HEK293 (cell line): ENCODE results near the gene CDK5.
A peak's percentile ranks its signal among the peaks of the same experiment; 100 is the strongest.

ENCODE experiments used
- IKZF3 ChIP-seq: fragments of 450-650 bp; IDR thresholded peaks from 2 replicates; pipeline ENCODE4 v1.5.0; 2018; ENCODE audit warnings: missing biosample characterization, mild to moderate bottlenecking, missing genetic modification characterization, moderate library complexity
- REPIN1 ChIP-seq: fragments of 450-650 bp; formaldehyde crosslinking; IDR thresholded peaks from 2 replicates; pipeline ENCODE4 v1.5.1; 2017; ENCODE audit warnings: missing biosample characterization, missing genetic modification characterization, low read depth
- SCRT1 ChIP-seq: fragments of 450-650 bp; formaldehyde crosslinking; IDR thresholded peaks from 2 replicates; pipeline ENCODE4 v1.5.1; 2016; ENCODE audit warnings: missing biosample characterization, missing genetic modification characterization, borderline replicate concordance
- ZFP41 ChIP-seq: fragments of 450-650 bp; formaldehyde crosslinking; IDR thresholded peaks from 2 replicates; pipeline ENCODE4 v1.5.1; 2016; ENCODE audit warnings: missing biosample characterization, missing genetic modification characterization, borderline replicate concordance
- ZNF121 ChIP-seq: fragments of 450-650 bp; formaldehyde crosslinking; IDR thresholded peaks from 2 replicates; pipeline ENCODE4 v1.5.1; 2016; ENCODE audit warnings: missing biosample characterization, missing genetic modification characterization
- ZNF19 ChIP-seq: fragments of 450-650 bp; formaldehyde crosslinking; IDR thresholded peaks from 2 replicates; pipeline ENCODE4; 2016; ENCODE audit warnings: missing biosample characterization, missing genetic modification characterization, low read depth
- ZNF2 ChIP-seq: fragments of 450-650 bp; formaldehyde crosslinking; IDR thresholded peaks from 2 replicates; pipeline ENCODE4 v1.5.1; 2016; ENCODE audit warnings: missing biosample characterization, missing genetic modification characterization
- ZNF311 ChIP-seq: fragments of 450-650 bp; formaldehyde crosslinking; IDR thresholded peaks from 2 replicates; pipeline ENCODE4 v1.5.1; 2017; ENCODE audit warnings: missing biosample characterization, missing genetic modification characterization, borderline replicate concordance
- ZNF335 ChIP-seq: fragments of 450-650 bp; formaldehyde crosslinking; conservative IDR thresholded peaks from 2 replicates; pipeline ENCODE4 v1.5.1; 2016; ENCODE audit warnings: missing biosample characterization, missing genetic modification characterization
- ZNF423 ChIP-seq: fragments of 450-650 bp; formaldehyde crosslinking; IDR thresholded peaks from 2 replicates; pipeline ENCODE4 v1.5.1; 2016; ENCODE audit warnings: missing biosample characterization, missing genetic modification characterization
- ZNF426 ChIP-seq: fragments of 450-650 bp; formaldehyde crosslinking; IDR thresholded peaks from 2 replicates; pipeline ENCODE4 v1.5.1; 2017; ENCODE audit warnings: missing biosample characterization, missing genetic modification characterization, mild to moderate bottlenecking, inconsistent platforms, moderate library complexity
- ZNF501 ChIP-seq: fragments of 450-650 bp; formaldehyde crosslinking; IDR thresholded peaks from 2 replicates; pipeline ENCODE4 v1.5.1; 2016; ENCODE audit warnings: missing biosample characterization, missing genetic modification characterization
- ZNF544 ChIP-seq: fragments of 450-650 bp; formaldehyde crosslinking; IDR thresholded peaks from 2 replicates; pipeline ENCODE4 v1.5.0; 2017; ENCODE audit warnings: missing biosample characterization, missing genetic modification characterization
- ZNF560 ChIP-seq: fragments of 450-650 bp; formaldehyde crosslinking; IDR thresholded peaks from 2 replicates; pipeline ENCODE4 v1.5.1; 2017; ENCODE audit warnings: missing biosample characterization, missing genetic modification characterization, borderline replicate concordance
- ZNF600 ChIP-seq: fragments of 450-650 bp; formaldehyde crosslinking; IDR thresholded peaks from 2 replicates; pipeline ENCODE4 v1.5.1; 2016; ENCODE audit warnings: missing biosample characterization, missing genetic modification characterization
- ZNF747 ChIP-seq: fragments of 450-650 bp; formaldehyde crosslinking; IDR thresholded peaks from 2 replicates; pipeline ENCODE4 v1.5.1; 2016; ENCODE audit warnings: missing biosample characterization, missing genetic modification characterization
- ZNF843 ChIP-seq: fragments of 450-650 bp; formaldehyde crosslinking; IDR thresholded peaks from 2 replicates; pipeline ENCODE4 v1.5.1; 2016; ENCODE audit warnings: missing biosample characterization, missing genetic modification characterization
- ZXDB ChIP-seq: fragments of 450-650 bp; formaldehyde crosslinking; IDR thresholded peaks from 2 replicates; pipeline ENCODE4 v1.5.1; 2016; ENCODE audit warnings: missing biosample characterization, missing genetic modification characterization
- TF ChIP-seq, protein P1 (sequence below): fragments of 450-650 bp; formaldehyde crosslinking; IDR thresholded peaks from 2 replicates; pipeline ENCODE4 v1.5.1; 2016; ENCODE audit warnings: missing biosample characterization, missing genetic modification characterization
- TF ChIP-seq, protein P2 (sequence below): fragments of 450-650 bp; formaldehyde crosslinking; IDR thresholded peaks from 2 replicates; pipeline ENCODE4 v1.5.1; 2016; ENCODE audit warnings: missing biosample characterization, missing genetic modification characterization
- TF ChIP-seq, protein P3 (sequence below): fragments of 450-650 bp; formaldehyde crosslinking; IDR thresholded peaks from 2 replicates; pipeline ENCODE4 v1.5.1; 2016; ENCODE audit warnings: missing biosample characterization, missing genetic modification characterization
- TF ChIP-seq, protein P4 (sequence below): fragments of 450-650 bp; formaldehyde crosslinking; IDR thresholded peaks from 2 replicates; pipeline ENCODE4 v1.5.1; 2016; ENCODE audit warnings: missing biosample characterization, missing genetic modification characterization
- TF ChIP-seq, protein P5 (sequence below): fragments of 450-650 bp; formaldehyde crosslinking; conservative IDR thresholded peaks from 2 replicates; pipeline ENCODE4 v1.5.1; 2016; ENCODE audit warnings: low read depth, missing biosample characterization, missing genetic modification characterization
- TF ChIP-seq, protein P6 (sequence below): fragments of 450-650 bp; formaldehyde crosslinking; IDR thresholded peaks from 2 replicates; pipeline ENCODE4 v1.5.1; 2016; ENCODE audit warnings: missing biosample characterization, missing genetic modification characterization, low read depth

CDK5 gene

DNA sequence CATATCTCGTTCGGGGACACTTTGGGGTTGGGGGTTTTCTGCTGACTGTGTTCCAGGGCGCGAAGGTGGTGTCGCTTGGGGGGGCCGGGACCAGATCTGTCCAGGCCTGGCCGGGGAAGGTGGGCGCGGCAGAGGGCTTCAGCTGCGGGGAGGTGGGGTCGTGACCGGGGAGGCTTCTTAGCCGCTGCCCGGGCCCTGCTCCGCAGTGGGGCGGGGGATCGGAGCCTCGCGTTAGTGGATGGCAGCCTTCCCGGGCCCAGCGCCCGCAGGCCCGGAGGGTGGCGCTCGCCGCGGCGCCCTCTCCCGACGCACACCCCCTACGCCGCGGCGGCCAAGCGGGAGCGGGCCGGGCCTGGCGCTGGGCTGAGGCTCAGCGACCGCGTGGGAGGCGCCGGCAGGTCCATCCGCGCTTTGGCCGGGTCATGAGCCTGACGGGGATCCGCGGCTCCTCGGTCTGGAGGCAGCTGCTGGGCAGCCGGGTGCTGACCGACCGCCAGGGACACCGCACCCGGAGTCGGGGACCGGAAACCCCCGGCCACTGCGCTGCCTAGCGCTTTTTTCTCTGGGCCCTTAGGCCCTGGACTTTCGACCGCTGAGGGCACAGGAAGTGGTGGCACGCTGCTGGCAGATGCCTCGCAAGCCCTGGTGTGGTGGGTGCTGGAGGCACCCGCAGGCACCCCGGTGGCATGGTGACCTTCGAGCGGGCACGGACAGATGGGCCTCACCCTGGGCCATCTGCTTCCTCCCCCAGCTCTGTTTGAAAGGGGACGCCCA lies 29.7 kb upstream of the CDK5 start (continued):
- TF ChIP-seq, protein P1, sequence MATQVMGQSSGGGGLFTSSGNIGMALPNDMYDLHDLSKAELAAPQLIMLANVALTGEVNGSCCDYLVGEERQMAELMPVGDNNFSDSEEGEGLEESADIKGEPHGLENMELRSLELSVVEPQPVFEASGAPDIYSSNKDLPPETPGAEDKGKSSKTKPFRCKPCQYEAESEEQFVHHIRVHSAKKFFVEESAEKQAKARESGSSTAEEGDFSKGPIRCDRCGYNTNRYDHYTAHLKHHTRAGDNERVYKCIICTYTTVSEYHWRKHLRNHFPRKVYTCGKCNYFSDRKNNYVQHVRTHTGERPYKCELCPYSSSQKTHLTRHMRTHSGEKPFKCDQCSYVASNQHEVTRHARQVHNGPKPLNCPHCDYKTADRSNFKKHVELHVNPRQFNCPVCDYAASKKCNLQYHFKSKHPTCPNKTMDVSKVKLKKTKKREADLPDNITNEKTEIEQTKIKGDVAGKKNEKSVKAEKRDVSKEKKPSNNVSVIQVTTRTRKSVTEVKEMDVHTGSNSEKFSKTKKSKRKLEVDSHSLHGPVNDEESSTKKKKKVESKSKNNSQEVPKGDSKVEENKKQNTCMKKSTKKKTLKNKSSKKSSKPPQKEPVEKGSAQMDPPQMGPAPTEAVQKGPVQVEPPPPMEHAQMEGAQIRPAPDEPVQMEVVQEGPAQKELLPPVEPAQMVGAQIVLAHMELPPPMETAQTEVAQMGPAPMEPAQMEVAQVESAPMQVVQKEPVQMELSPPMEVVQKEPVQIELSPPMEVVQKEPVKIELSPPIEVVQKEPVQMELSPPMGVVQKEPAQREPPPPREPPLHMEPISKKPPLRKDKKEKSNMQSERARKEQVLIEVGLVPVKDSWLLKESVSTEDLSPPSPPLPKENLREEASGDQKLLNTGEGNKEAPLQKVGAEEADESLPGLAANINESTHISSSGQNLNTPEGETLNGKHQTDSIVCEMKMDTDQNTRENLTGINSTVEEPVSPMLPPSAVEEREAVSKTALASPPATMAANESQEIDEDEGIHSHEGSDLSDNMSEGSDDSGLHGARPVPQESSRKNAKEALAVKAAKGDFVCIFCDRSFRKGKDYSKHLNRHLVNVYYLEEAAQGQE (tag by site-specific recombination) = no peak; the same call in 1 of the 2 replicates
- TF ChIP-seq ZNF19 (tag by site-specific recombination) (no peak), ZNF335 (tag by site-specific recombination) (peak; percentile 96; the same call in 1 of the 2 replicates), ZNF426 (no peak), ZNF311 (tag by site-specific recombination) (no peak), ZNF501 (tag by site-specific recombination) (no peak; the same call in 1 of the 2 replicates), REPIN1 (tag by site-specific recombination) (no peak), ZNF747 (tag by site-specific recombination) (no peak), ZFP41 (tag by site-specific recombination) (0 out of 2 replicates have a peak, but pooled peaks have one; percentile 24), IKZF3 (peak; percentile 32; the same call in 1 of the 2 replicates), ZNF560 (tag by site-specific recombination) (no peak), ZNF423 (tag by site-specific recombination) (0 out of 2 replicates have a peak, but pooled peaks have one; percentile 43), ZNF600 (tag by site-specific recombination) (peak; percentile 81; the same call in 1 of the 2 replicates), ZNF843 (tag by site-specific recombination) (no peak), ZXDB (tag by site-specific recombination) (no peak; the same call in 1 of the 2 replicates), ZNF121 (peak; percentile 10; the same call in 1 of the 2 replicates), SCRT1 (no peak), ZNF544 (tag by site-specific recombination) (no peak), ZNF2 (tag by site-specific recombination) (peak; percentile 28; the same call in 1 of the 2 replicates)
- TF ChIP-seq, protein P2, sequence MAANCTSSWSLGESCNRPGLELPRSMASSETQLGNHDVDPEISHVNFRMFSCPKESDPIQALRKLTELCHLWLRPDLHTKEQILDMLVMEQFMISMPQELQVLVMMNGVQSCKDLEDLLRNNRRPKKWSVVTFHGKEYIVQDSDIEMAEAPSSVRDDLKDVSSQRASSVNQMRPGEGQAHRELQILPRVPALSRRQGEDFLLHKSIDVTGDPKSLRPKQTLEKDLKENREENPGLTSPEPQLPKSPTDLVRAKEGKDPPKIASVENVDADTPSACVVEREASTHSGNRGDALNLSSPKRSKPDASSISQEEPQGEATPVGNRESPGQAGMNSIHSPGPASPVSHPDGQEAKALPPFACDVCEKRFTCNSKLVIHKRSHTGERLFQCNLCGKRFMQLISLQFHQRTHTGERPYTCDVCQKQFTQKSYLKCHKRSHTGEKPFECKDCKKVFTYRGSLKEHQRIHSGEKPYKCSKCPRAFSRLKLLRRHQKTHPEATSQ = no peak
- TF ChIP-seq, protein P3, sequence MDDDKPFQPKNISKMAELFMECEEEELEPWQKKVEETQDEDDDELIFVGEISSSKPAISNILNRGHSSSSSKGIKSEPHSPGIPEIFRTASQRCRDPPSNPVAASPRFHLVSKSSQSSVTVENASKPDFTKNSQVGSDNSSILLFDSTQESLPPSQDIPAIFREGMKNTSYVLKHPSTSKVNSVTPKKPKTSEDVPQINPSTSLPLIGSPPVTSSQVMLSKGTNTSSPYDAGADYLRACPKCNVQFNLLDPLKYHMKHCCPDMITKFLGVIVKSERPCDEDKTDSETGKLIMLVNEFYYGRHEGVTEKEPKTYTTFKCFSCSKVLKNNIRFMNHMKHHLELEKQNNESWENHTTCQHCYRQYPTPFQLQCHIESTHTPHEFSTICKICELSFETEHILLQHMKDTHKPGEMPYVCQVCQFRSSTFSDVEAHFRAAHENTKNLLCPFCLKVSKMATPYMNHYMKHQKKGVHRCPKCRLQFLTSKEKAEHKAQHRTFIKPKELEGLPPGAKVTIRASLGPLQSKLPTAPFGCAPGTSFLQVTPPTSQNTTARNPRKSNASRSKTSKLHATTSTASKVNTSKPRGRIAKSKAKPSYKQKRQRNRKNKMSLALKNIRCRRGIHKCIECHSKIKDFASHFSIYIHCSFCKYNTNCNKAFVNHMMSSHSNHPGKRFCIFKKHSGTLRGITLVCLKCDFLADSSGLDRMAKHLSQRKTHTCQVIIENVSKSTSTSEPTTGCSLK = no peak
- TF ChIP-seq, protein P4, sequence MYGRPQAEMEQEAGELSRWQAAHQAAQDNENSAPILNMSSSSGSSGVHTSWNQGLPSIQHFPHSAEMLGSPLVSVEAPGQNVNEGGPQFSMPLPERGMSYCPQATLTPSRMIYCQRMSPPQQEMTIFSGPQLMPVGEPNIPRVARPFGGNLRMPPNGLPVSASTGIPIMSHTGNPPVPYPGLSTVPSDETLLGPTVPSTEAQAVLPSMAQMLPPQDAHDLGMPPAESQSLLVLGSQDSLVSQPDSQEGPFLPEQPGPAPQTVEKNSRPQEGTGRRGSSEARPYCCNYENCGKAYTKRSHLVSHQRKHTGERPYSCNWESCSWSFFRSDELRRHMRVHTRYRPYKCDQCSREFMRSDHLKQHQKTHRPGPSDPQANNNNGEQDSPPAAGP (tag by site-specific recombination) = no peak
- TF ChIP-seq, protein P5, sequence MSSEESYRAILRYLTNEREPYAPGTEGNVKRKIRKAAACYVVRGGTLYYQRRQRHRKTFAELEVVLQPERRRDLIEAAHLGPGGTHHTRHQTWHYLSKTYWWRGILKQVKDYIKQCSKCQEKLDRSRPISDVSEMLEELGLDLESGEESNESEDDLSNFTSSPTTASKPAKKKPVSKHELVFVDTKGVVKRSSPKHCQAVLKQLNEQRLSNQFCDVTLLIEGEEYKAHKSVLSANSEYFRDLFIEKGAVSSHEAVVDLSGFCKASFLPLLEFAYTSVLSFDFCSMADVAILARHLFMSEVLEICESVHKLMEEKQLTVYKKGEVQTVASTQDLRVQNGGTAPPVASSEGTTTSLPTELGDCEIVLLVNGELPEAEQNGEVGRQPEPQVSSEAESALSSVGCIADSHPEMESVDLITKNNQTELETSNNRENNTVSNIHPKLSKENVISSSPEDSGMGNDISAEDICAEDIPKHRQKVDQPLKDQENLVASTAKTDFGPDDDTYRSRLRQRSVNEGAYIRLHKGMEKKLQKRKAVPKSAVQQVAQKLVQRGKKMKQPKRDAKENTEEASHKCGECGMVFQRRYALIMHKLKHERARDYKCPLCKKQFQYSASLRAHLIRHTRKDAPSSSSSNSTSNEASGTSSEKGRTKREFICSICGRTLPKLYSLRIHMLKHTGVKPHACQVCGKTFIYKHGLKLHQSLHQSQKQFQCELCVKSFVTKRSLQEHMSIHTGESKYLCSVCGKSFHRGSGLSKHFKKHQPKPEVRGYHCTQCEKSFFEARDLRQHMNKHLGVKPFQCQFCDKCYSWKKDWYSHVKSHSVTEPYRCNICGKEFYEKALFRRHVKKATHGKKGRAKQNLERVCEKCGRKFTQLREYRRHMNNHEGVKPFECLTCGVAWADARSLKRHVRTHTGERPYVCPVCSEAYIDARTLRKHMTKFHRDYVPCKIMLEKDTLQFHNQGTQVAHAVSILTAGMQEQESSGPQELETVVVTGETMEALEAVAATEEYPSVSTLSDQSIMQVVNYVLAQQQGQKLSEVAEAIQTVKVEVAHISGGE (tag by site-specific recombination) = peak; percentile 16; the same call in 1 of the 2 replicates
- TF ChIP-seq, protein P6, sequence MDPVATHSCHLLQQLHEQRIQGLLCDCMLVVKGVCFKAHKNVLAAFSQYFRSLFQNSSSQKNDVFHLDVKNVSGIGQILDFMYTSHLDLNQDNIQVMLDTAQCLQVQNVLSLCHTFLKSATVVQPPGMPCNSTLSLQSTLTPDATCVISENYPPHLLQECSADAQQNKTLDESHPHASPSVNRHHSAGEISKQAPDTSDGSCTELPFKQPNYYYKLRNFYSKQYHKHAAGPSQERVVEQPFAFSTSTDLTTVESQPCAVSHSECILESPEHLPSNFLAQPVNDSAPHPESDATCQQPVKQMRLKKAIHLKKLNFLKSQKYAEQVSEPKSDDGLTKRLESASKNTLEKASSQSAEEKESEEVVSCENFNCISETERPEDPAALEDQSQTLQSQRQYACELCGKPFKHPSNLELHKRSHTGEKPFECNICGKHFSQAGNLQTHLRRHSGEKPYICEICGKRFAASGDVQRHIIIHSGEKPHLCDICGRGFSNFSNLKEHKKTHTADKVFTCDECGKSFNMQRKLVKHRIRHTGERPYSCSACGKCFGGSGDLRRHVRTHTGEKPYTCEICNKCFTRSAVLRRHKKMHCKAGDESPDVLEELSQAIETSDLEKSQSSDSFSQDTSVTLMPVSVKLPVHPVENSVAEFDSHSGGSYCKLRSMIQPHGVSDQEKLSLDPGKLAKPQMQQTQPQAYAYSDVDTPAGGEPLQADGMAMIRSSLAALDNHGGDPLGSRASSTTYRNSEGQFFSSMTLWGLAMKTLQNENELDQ (tag by site-specific recombination) = no peak
